GM18867 (cell line): ENCODE results near the gene KCTD7.
"Not testable (repeated sequence)": the region's sequence is repeated elsewhere in the genome, so short reads cannot be mapped to it uniquely, and the experiment has no call there.

Experiments used
- ATAC-seq: cut with Tn5 transposase; IDR thresholded peaks from one replicate; pipeline ENCODE4 v1.9.1; 2021; ENCODE audit warnings: mild to moderate bottlenecking, moderate library complexity; ENCODE audit not compliant: unreplicated experiment

The KCTD7 gene

GRCh38 chr7:66653719-66654274 is 25.1 kb downstream of the KCTD7 start:
- not testable (repeated sequence) for ATAC-seq

- peak; percentile 93 for ATAC-seq
Observed at GRCh38 chr7:66654275-66655112, 25.8 kb downstream of the KCTD7 start.

DNA sequence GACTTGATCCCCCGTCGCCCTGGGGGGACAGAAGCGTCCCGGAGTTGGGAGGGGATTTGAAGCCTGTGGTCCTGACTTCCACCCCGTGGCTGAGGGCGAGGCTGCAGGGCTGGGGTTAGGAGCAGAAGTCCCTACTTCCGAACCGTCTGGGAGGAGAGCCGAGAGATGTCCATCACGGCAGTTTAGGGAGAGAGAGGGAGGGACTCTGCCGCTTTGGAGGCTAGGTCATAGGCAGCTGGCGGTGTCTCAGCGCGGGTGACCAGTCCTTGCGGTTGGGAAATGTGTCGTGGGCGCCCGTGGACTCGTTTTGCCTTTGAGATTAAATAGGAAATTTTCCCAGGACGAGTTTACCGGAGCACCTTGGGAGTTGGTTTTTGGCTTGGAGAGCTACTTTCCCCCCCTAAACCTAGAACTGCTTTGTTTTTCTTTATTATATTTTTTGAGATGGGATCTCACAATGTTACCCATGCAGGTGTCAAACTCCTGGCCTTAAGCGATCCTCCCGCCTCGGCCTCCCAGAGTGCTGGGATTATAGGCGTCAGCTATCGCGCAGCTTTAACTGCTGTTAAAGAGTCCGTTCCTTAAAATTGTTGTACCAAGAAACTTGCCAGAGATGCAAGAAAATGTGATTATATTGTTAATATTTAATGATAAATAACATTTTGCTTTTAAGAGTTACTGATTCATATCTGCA is 26.6 kb downstream of the KCTD7 start:
- peak; percentile 13 for ATAC-seq

GRCh38 chr7:66655826-66656485 is 27.3 kb downstream of the KCTD7 start:
- ATAC-seq, result not testable (repeated sequence)

DNA sequence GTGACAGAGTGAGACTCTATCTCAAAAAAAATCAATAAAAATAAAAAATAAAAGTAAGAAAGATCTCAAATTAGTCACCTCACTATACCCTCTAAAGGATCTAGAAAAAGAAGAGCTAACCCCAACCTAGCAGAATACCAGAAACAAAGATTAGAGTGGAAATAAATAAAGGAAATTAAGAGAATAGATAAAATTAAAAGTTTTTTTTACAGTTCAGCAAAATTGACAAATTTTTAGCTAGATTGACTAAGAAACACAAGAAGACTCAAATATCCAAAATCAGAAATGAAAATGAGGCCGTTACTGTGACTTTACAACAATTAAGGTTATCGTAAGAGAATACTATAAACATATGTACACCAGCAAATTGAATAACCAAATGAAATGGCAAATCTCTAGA is 29.1 kb downstream of the KCTD7 start:
- ATAC-seq, result no peak

DNA sequence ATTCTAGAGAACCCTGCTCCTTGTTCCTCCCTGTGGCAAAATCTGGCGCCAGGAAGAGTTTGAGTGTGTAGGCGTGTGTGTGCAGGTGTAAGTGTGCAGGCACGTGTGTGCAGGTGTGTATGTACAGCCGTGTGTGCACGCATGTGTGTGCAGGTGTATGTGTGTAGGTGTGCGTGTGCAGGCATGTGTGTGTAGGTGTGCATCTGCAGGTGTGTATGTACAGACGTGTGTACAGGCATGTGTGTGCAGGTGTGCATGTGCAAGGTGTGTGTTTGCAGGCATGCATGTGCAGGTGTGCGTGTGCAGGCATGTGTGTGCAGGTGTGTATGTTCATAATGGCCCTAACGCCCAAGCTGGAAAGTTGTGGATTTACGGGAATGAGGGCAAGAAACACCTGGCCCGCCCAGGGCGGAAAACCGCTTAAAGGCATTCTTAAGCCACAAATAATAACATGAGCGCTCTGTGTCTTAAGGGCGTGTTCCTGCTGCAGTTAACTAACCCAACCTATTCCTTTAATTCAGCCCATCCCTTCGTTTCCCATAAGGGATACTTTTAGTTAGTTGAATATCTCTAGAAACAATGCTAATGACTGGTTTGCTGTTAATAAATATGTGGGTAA is 34.1 kb downstream of the KCTD7 start:
- no peak for ATAC-seq

DNA sequence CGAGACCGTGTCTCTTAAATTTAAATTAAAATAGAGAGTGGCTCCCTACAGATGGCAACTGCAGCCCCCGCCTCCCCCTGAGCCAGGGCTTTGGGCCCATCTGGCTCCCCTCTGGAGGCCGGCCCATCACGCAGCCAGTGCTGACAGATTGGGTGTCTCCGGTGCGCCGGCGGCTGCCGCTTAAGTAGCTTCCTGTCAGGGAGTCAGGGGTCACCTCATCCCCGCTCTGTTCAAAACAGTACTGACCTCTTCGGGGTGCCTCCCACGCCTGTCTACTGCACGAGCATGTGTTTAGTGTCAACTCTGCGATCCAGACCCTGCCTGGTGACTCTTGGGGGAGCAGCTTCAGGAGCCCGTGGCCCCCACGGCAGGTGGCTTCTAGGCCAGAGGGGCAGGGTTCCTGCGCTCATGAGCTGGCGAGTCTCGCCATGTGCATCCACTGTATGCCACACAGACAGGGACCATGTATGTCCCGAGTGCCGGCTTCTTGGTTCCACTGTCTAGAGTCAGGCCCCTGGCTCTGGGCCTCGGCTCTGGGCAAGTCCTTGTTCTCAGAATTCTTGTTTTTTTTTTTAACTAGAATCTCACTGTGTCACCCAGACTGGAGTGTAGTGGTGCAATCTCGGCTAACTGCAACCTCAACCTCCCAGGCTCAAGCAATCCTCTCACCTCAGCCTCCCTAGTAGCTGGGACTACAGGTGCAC is 36.1 kb downstream of the KCTD7 start:
- no peak for ATAC-seq

DNA sequence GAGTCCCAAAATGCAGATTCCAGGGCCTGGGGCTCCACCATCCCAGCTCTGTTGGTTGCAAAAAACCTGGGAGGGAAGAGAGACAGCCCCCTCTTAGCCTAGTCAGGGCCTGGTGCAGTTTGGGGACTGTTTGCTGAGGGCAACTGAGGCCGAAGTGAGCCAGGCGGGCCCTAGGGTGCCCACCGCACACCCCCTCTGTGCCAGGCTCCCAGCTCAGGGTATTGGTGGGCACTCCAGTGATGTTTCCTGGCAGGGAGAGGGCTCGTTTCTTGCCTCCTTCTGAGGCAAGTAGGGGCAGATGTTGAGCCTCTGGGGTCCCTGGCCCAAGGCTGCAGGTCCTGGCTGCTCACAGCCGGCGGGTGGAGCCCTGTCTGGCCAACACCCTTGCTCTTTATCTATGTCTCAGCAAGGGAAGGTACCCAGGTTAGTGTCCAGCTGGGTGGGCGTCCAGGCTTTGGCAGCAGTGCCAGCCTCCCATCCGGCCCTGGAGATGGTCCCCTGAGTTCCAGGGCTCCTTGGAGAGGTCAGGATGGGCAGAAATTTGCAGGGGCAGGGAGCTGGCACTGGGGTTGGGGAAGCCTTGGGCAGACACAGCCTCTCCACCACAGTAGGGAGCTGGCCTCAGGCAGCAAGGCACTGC is 37.8 kb downstream of the KCTD7 start:
- ATAC-seq, result no peak

GRCh38 chr7:66667023-66667728 is 38.5 kb downstream of the KCTD7 start:
- no peak for ATAC-seq

GRCh38 chr7:66668112-66668511 is 39.4 kb downstream of the KCTD7 start:
- no peak for ATAC-seq

DNA sequence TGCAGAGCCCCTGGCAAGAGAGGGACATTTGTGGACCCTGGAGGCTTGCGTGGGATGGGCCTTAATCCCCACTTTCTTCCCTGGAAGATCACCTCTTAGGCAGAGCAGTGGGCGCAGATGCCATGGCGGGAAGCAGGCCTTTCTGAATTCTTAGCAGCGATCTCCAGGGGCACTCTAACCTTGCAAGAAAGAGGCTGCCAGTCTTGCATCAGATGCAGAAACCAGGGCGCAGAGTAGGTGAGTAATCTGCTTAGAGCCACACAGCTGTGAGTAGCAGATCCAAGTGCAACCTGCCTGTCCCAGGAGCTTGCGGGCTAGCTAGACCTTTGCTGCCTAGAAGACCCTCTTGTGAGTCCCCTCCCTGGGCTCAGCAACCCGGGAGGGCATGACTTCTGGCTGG is 40.0 kb downstream of the KCTD7 start:
- no peak for ATAC-seq

DNA sequence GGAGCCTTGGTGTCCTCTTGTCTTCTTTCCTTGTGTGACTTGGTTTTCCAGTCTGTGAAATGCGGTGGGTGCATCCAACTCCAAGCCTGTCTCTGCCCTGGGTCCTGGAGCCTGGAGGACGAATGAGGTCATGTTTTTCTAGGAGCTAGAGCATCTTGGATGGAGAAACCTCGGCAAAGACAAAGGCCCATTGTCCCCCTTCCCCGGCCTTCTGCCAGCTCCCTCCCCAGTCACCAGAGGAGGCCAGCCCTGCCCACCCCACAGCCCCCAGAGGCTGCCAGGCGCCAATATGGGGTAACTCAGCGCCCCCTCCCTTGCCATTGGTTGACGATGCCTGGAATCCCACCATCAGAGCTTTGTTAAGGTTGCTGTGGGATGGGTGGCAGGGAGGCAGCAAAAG is 40.4 kb downstream of the KCTD7 start:
- no peak for ATAC-seq

GRCh38 chr7:66669496-66669895 is 40.8 kb downstream of the KCTD7 start:
- ATAC-seq, result no peak

DNA sequence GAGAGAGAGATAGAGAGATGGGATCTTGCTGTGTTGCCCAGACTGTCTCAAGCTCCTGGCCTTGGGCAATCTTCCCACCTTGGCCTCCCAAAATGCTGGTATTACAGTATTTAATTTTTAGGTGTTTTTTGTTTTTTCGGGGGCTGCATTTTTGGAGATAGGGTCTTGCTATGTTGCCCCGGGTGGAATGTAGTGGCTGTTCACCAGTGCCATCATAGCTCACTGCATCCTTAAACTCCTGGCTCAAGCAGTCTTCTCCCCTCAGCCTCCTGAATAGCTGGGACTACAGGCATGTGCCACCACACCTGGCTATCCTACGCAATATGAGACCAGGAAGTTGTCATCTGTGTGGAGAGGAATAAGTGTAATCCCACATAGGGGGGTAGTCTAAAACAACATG is 42.4 kb downstream of the KCTD7 start:
- no peak for ATAC-seq

DNA sequence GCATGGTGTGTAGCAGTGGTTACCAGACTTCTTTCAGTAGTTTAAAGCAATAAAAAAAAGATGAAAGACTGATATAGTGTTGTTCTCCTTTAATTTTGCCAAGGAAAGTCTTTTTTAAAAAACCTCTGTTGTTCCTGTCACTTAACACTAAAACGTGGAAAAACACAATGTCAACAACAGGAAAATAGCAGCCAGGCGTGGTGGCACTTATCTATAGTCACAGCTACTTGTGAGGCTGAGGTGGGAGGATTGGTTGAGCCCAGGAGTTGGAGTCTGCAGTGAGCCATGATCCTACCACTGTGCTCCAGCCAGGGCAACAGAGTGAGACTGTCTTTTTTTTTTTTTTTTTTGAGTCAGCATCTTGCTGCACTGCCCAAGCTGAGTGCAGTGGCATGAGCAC is 42.8 kb downstream of the KCTD7 start:
- ATAC-seq, result not testable (repeated sequence)

DNA sequence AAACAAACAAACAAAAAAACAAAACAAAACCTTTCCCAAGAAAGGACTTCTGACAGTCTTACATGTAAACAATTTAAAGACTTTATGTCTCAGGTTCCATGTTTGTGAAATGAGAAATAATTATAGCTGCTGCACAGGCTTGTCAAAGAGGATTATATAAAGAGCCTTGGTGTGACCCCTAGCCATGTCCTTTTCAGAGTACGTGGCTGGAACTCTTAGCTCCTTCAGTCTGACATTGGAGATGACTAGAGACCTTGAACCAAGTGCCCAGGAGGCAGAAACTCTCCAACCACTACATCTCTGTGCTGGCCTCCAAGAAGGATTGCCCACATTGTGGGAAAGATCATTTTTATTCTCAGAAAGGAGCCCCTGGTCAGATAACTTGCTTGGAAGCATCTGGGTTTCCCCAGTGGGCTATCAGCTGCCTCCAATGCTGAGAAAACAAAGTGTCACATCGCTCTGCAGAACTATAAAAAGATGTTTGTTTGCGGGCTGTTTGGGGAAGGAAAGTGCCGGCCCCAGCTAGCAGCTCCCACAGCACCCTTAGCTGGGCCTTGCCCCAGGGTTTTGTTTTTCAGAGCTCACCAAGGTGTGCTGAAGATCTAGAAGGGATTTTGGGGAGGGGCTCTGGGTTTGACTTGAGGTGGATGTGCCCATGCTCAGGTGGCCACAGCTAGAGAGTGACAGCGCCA is 43.9 kb downstream of the KCTD7 start:
- ATAC-seq, result not testable (repeated sequence)

DNA sequence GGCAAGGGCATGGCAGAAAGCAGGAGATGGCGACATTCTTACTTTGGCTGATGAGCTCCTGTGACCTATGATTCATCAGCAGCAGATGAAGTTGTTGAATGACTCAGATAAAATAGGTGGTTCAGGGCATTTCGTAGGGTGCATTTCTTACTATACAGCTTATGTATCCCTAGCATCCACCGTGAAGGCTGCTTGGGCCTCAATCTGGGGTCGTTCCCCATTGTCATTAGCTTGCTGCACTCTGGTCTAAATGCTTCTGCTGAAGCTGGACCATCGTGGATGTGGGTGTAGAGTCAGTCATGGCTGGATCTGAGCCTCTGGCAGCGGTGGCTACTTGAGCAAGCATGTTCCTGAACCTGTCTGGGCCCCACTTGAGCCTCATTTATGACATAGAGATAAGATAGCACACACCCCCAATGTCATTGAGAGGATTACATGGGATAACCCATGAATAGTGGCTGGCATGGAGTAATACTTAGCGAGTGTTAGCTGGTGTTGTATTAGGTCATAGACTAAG is 44.5 kb downstream of the KCTD7 start:
- not testable (repeated sequence) for ATAC-seq

DNA sequence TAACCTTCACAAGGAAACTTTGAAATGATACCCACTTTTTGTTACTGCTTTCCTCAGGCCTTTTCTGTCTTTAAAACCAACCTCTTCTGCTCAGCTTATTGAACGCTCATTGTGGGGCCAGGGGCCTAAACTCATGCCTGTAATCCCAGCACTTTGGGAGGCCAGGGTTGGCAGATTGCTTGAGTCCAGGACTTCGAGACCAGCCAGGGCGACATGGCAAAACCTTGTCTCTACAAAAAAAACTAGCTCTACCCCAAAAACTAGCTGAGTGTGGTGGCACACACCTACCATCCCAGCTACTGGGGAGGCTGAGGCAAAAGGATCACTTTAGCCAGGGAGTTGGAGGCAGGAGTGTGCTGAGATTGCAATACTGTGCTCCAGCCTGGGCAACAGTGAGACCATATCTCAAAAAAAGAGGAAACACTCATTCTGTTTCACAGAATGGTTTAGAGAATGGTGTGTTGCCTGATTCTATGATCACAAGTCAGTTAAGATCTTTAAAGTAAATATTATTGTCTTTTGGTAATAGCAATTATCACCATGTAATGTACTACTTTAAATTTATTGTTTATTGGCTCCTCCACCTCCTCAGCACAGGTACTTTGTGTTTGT is 51.1 kb downstream of the KCTD7 start:
- no peak for ATAC-seq
